ENCODE measurements around the gene C18orf63. TPM values are rescaled to one million over a fixed set of nuclear protein-coding genes. Genes with fewer than 3 reads are reported as not detected.

The C18orf63 gene
- total and polyA plus RNA-seq, 9 donors = not detected

GRCh38 chr18:74388227-74388626, 72.6 kb downstream of the C18orf63 start:
- H3K4me1 ChIP-seq (ENCODE audit: insufficient read depth) = no peaks in the 10 kb centered on the region
- intact Hi-C loops (cut with DNase I) = no loop called here
- no peak for DNase-seq
- 51 to 71% (median 67%) methylated on average over 1 of the region's 1 CpG for WGBS, 3 donors
- H3K27ac ChIP-seq = no peak overlapping the region
- no peaks in the 10 kb centered on the region for H3K27me3 ChIP-seq
- H3K4me3 ChIP-seq = no peak overlapping the region
- H3K36me3 ChIP-seq = no peaks in the 10 kb centered on the region
- no peaks in the 10 kb centered on the region for H3K9me3 ChIP-seq
- TF ChIP-seq CTCF (IDR thresholded peaks at IDR 0.05) = no peak
- TF ChIP-seq EP300 (IDR thresholded peaks at IDR 0.05) = no peak
- TF ChIP-seq POLR2A (IDR thresholded peaks at IDR 0.05) = no peak

GRCh38 chr18:74389171-74389927, 73.7 kb downstream of the C18orf63 start:
- no peaks in the 10 kb centered on the region for H3K4me1 ChIP-seq (ENCODE audit: insufficient read depth)
- no peak overlapping the region for H3K27ac ChIP-seq
- WGBS, 3 donors = 18 to 30% (median 19%) methylated on average over 6 of the region's 6 CpGs
- no peaks in the 10 kb centered on the region for H3K9me3 ChIP-seq
- no peaks in the 10 kb centered on the region for H3K27me3 ChIP-seq
- intact Hi-C loops (cut with DNase I) = no loop called here
- no peak overlapping the region for H3K4me3 ChIP-seq
- TF ChIP-seq EP300 (IDR thresholded peaks at IDR 0.05) (no peak), POLR2A (IDR thresholded peaks at IDR 0.05) (no peak), CTCF (IDR thresholded peaks at IDR 0.05) (no peak)
- DNase-seq = no peak
- H3K36me3 ChIP-seq = no peaks in the 10 kb centered on the region

GRCh38 chr18:74389991-74390390, 74.4 kb downstream of the C18orf63 start:
- Histone ChIP-seq H3K36me3 (no peaks in the 10 kb centered on the region), H3K9me3 (no peaks in the 10 kb centered on the region), H3K4me3 (no peak overlapping the region), H3K4me1 (ENCODE audit: insufficient read depth) (no peaks in the 10 kb centered on the region), H3K27ac (no peak overlapping the region), H3K27me3 (no peaks in the 10 kb centered on the region)
- no peak for DNase-seq
- 94 to 95% (median 94%) methylated on average over 20 of the region's 20 CpGs for WGBS, 3 donors
- intact Hi-C loops (cut with DNase I) = no loop called here
- TF ChIP-seq POLR2A (IDR thresholded peaks at IDR 0.05) = no peak
- TF ChIP-seq EP300 (IDR thresholded peaks at IDR 0.05) = no peak
- TF ChIP-seq CTCF (IDR thresholded peaks at IDR 0.05) = no peak

GRCh38 chr18:74390900-74391299, 75.3 kb downstream of the C18orf63 start:
- intact Hi-C loops (cut with DNase I) = no loop called here
- peaks cover 2% of the 10 kb centered on the region for H3K4me1 ChIP-seq (ENCODE audit: insufficient read depth)
- H3K9me3 ChIP-seq = no peaks in the 10 kb centered on the region
- H3K27me3 ChIP-seq = no peaks in the 10 kb centered on the region
- no peaks in the 10 kb centered on the region for H3K36me3 ChIP-seq
- no peak overlapping the region for H3K27ac ChIP-seq
- no peak for DNase-seq
- 93 to 94% (median 93%) methylated on average over 3 of the region's 3 CpGs for WGBS, 3 donors
- H3K4me3 ChIP-seq = no peak overlapping the region
- TF ChIP-seq POLR2A (IDR thresholded peaks at IDR 0.05) = no peak
- TF ChIP-seq CTCF (IDR thresholded peaks at IDR 0.05) = no peak
- TF ChIP-seq EP300 (IDR thresholded peaks at IDR 0.05) = no peak

Measured in ovary (tissue), 9 donors.